Neural cell (in vitro differentiated cells): ENCODE results near the gene TTYH1. TPM values are rescaled to one million over a fixed set of nuclear protein-coding genes. Genes with fewer than 3 reads are reported as not detected.

ENCODE experiments used
- H2AFZ ChIP-seq: fragments of 200-600, 300-800 bp; sonication (generic), shearing (Covaris generic); 2 replicates; pipeline ENCODE4 v1.6.0; 2014; ENCODE audit warnings: low read depth, mild to moderate bottlenecking, antibody characterized with exemption, low read length, moderate library complexity
- H3F3A ChIP-seq: fragments of 200-600 bp; shearing (Covaris generic); 2 replicates; pipeline ENCODE4 v1.6.1; 2016; ENCODE audit warnings: mild to moderate bottlenecking, moderate library complexity, mixed read lengths, antibody characterized with exemption, low read length; ENCODE audit not compliant: insufficient read depth, poor library complexity, severe bottlenecking
- H3K27ac ChIP-seq: fragments of 200-600, 300-800 bp; sonication (generic), shearing (Covaris generic); 2 replicates; pipeline ENCODE4 v1.5.1; 2014; ENCODE audit warnings: mild to moderate bottlenecking, low read length, moderate library complexity
- H3K27me3 ChIP-seq: fragments of 300-800, 200-600 bp; sonication (generic), shearing (Covaris generic); 2 replicates; pipeline ENCODE4 v1.6.0; 2014; ENCODE audit warnings: mild to moderate bottlenecking, low read depth, low read length, moderate library complexity; ENCODE audit not compliant: insufficient read depth
- H3K36me3 ChIP-seq: fragments of 300-800, 200-600 bp; sonication (generic), shearing (Covaris generic); 2 replicates; pipeline ENCODE4 v1.5.1; 2014; ENCODE audit warnings: mild to moderate bottlenecking, antibody characterized with exemption, low read length, moderate library complexity; ENCODE audit not compliant: insufficient read depth
- H3K4me2 ChIP-seq: fragments of 300-800, 200-600 bp; sonication (generic), shearing (Covaris generic); 2 replicates; pipeline ENCODE4 v1.6.0; 2014; ENCODE audit warnings: mild to moderate bottlenecking, low read length
- H3K4me3 ChIP-seq: fragments of 300-800, 200-600 bp; sonication (generic), shearing (Covaris generic); 2 replicates; pipeline ENCODE4 v1.5.1; 2014; ENCODE audit warnings: mild to moderate bottlenecking, low read length, moderate library complexity
- H3K79me2 ChIP-seq: fragments of 200-600 bp; shearing (Covaris generic); replicated peaks from 2 replicates; pipeline ENCODE4 v1.6.0; 2014; ENCODE audit warnings: mild to moderate bottlenecking, low read length, moderate library complexity; ENCODE audit not compliant: insufficient read depth
- H3K9ac ChIP-seq: fragments of 300-800, 200-600 bp; sonication (generic), shearing (Covaris generic); 2 replicates; pipeline ENCODE4 v1.6.1; 2016; ENCODE audit warnings: mild to moderate bottlenecking, low read length, mixed read lengths
- H3K9me2 ChIP-seq: fragments of 200-600 bp; shearing (Covaris generic); 2 replicates; pipeline ENCODE4 v1.6.1; 2016; ENCODE audit warnings: mild to moderate bottlenecking, low read length, mixed read lengths; ENCODE audit not compliant: insufficient read depth
- H3K9me3 ChIP-seq: fragments of 200-600, 300-800 bp; sonication (generic), shearing (Covaris generic); 2 replicates; pipeline ENCODE4 v1.6.1; 2016; ENCODE audit warnings: mild to moderate bottlenecking, mixed run types, low read length, moderate library complexity, mixed read lengths
- H4K20me1 ChIP-seq: fragments of 200-600 bp; shearing (Covaris generic); 2 replicates; pipeline ENCODE4 v1.6.1; 2016; ENCODE audit warnings: mild to moderate bottlenecking, mixed run types; ENCODE audit not compliant: insufficient read depth
- CTCF ChIP-seq: fragments of 450-650 bp; IDR thresholded peaks from 2 replicates; pipeline ENCODE4 v1.5.1; 2014; ENCODE audit warnings: antibody characterized with exemption, mild to moderate bottlenecking, moderate library complexity; ENCODE audit not compliant: poor library complexity, severe bottlenecking
- EZH2 ChIP-seq: fragments of 200-600, 300-800 bp; shearing (Covaris generic), sonication (generic); IDR thresholded peaks from 2 replicates; pipeline ENCODE4 v1.6.1; 2014; ENCODE audit warnings: antibody characterized with exemption, low read length, borderline replicate concordance, mild to moderate bottlenecking; ENCODE audit not compliant: insufficient read depth, poor library complexity, severe bottlenecking
- MXI1 ChIP-seq: fragments of 450-650 bp; conservative IDR thresholded peaks from 2 replicates; pipeline ENCODE4 v1.6.1; 2014; ENCODE audit warnings: antibody characterized with exemption, mild to moderate bottlenecking; ENCODE audit not compliant: poor library complexity, severe bottlenecking
- POLR2AphosphoS5 ChIP-seq: IDR thresholded peaks from 2 replicates; pipeline ENCODE4 v1.6.1; 2012
- RAD21 ChIP-seq: fragments of 450-650 bp; conservative IDR thresholded peaks from 2 replicates; pipeline ENCODE4 v1.6.1; 2014; ENCODE audit warnings: antibody characterized with exemption, mild to moderate bottlenecking, moderate library complexity
- REST ChIP-seq: IDR thresholded peaks from 2 replicates; pipeline ENCODE4 v1.6.1; 2012; ENCODE audit warnings: borderline replicate concordance
- SMC3 ChIP-seq: fragments of 450-650 bp; conservative IDR thresholded peaks from 2 replicates; pipeline ENCODE4 v1.6.1; 2014; ENCODE audit warnings: antibody characterized with exemption, mild to moderate bottlenecking, moderate library complexity; ENCODE audit not compliant: poor library complexity
- polyA plus RNA-seq: library from polyadenylated mRNA; depleted of rRNA; stranded (reverse); fragments of >200 nt; gene quantifications from 2 replicates; pipeline ENCODE4 v1.2.3, GENCODE V29; 2014

The TTYH1 gene
- polyA plus RNA-seq, 1 donor from 2014 or later, result 36.1 TPM

- H3K9me2 ChIP-seq, result no peaks in the 10 kb centered on the region
- H3K36me3 ChIP-seq, result no peaks in the 10 kb centered on the region
- no peak overlapping the region for H3K4me3 ChIP-seq
- H4K20me1 ChIP-seq, result no peaks in the 10 kb centered on the region
- H3K27me3 ChIP-seq, result no peaks in the 10 kb centered on the region
- no peaks in the 10 kb centered on the region for H3K79me2 ChIP-seq
- no peak for TF ChIP-seq MXI1
- TF ChIP-seq EZH2, result no peak
- TF ChIP-seq CTCF, result no peak
- no peak for TF ChIP-seq REST
- no peak for TF ChIP-seq RAD21
- no peak overlapping the region for H3K4me2 ChIP-seq
- no peaks in the 10 kb centered on the region for H3F3A ChIP-seq
- H3K9me3 ChIP-seq, result no peaks in the 10 kb centered on the region
- no peak overlapping the region for H3K9ac ChIP-seq
- H2AFZ ChIP-seq, result no peak overlapping the region
- H3K27ac ChIP-seq, result no peak overlapping the region
Observed at GRCh38 chr19:54389553-54389952, 25.7 kb upstream of the TTYH1 start.

- Histone ChIP-seq H2AFZ (peak overlapping the region; percentile 7), H3K27me3 (no peaks in the 10 kb centered on the region), H3K36me3 (no peaks in the 10 kb centered on the region), H3K9ac (peak overlapping the region; percentile 23), H4K20me1 (no peaks in the 10 kb centered on the region), H3K27ac (no peak overlapping the region), H3K4me3 (no peak overlapping the region), H3F3A (no peaks in the 10 kb centered on the region), H3K79me2 (no peaks in the 10 kb centered on the region), H3K9me3 (no peaks in the 10 kb centered on the region), H3K4me2 (no peak overlapping the region), H3K9me2 (no peaks in the 10 kb centered on the region)
- no peak for TF ChIP-seq POLR2AphosphoS5
- TF ChIP-seq EZH2, result no peak
- TF ChIP-seq SMC3, result peak; percentile 88
- peak; percentile 96 for TF ChIP-seq CTCF
- peak; percentile 92 for TF ChIP-seq RAD21
- TF ChIP-seq MXI1, result peak; percentile 35
Observed at GRCh38 chr19:54390942-54391577, 24.2 kb upstream of the TTYH1 start.
